HG02840 (cell line): Measurements from ENCODE around the gene GNG2.

Experiments
- ATAC-seq: cut with Tn5 transposase; IDR thresholded peaks from one replicate; pipeline ENCODE4 v1.9.1; 2021; ENCODE audit warnings: mild to moderate bottlenecking, moderate library complexity, moderate number of reproducible peaks; ENCODE audit not compliant: unreplicated experiment, low FRiP score

The GNG2 gene

DNA sequence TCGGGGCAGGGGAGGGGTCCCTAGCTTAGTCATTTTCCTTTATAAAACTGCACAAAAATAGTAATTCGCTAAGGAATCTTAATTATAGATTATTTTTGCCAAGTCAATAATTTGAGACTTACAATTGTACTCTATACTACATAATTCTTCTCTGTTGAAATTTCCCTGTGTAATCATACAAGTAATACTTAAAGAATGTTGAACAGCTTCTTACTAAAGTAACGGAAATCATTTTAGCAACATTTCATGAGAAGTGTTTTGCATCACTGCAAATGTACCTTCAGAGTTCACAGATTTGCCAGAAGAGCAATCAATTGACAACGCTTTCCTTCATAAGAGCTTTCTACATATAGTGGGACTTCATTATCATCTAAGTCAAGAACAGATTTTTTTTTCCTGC lies 7.9 kb upstream of the GNG2 start:
- no peak for ATAC-seq

DNA sequence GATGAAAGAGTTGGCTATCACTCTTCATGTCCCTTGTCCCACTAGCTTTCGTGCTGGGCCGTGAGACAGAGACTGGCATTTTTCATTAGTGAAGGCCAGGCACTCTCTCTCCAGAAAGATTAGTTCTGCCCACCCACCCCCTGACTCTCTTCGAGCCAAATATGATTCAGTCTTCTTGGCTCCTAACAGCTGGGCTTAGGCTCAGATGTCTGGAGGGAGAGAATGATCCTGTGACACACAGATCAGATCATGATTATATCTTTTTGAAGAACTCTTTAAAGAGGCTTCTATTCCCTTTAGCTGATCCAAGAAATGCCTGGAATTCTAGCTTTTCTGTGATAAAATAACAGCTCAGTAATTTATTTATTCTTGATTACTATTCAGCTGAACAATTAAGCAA lies 5.2 kb upstream of the GNG2 start:
- no peak for ATAC-seq

DNA sequence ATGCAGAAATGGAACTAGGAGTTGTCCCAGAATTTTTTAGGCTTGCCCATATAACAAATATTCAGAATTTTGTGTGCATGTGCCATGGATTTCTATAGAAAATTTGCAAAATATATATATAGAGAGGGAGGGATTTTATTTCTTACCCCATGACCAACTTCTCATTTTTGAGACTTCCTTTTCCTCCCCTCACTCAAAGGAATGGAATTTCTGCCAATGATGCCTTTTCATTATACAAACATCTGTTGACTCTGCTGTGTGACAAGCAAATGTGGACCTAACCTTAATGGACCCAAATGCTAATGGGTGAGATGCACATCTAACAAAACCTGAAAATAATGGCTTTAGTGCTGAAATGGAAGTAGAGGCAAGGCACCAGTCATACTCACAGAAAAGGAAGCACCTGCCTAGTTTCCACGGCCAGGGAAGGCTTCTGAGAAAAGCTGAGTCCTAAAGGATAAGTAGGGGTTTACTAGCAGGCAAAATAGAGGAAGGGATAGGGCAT lies 3.6 kb upstream of the GNG2 start:
- no peak for ATAC-seq

DNA sequence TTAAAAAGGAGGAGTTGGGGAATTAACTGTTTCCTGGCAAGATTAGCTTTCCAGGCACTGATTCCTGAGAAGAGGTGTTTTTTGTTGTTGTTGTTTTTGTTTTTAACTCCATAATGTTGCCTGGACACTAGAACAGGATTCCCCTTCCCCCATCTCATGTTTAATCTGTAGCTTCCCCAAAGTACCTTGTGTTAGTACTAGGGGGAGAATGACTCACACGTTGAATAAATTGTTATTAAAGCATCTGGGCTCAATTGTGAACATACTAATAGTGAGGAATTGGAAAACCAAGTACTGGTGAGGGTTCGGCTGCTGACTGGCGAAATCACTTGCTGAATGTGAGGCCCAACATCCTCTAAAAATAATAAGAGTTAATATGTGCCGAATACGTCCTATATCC lies 1.3 kb upstream of the GNG2 start:
- no peak for ATAC-seq

DNA sequence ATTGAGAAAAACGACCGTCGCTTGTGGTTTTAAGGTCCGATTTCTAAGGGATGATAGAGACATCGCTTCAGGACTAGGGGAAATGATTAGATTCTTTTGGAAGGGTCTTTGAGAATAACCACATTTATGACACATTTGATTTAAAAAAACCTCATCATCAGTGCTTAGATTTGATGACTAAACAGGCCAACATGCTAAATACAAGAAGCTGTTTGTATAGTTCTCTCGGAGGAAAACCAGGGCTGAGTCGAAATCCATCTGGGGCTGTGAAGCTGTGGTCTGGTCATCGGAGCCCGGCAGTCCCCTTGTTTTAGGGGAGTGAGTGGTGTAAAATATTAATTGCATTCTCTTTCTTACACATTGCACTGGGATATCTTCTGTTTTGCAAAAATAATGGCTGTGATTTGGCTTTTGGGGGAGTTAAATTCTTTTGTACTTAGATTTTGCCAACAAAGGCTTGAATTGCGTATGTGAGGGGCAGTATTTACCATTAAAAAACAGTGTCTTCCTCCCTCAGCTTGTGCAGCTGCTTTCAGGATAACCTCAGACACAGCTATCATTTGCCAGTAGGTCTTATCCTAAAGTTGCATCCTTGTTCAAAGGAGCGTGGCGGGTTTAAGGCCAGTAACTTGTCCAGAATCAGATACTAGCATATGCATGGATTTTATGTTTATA lies 550 bp downstream of the GNG2 start:
- ATAC-seq: peak; percentile 27

DNA sequence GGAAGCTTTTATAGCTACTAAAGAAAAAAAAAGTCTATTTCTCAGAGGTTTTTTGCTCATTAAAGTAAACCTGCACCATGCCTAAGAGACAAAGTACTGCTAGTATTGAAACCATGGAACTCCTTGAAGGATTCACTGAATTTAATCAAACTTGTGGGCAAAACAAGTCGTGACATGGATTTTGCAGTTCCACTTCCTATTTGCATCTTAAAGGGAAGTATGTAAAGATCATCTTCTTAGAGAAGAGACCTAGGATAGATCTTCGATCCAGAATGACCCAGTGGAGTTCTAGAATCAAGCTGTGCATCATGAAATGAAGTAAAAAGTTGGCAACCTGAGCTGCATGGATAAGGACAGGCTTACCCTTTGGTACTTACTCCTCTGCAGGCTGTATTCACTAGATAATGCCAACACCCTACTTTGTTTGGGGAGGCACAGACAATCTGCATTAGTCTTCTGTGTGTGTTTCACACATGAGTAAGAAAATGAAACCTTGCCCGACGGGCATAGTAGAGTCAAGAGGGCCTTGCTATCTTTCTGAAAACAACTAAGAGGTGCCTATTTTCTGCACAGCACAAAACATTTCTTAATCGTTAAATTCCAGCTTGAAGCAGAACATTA lies 1.9 kb downstream of the GNG2 start:
- ATAC-seq: no peak

DNA sequence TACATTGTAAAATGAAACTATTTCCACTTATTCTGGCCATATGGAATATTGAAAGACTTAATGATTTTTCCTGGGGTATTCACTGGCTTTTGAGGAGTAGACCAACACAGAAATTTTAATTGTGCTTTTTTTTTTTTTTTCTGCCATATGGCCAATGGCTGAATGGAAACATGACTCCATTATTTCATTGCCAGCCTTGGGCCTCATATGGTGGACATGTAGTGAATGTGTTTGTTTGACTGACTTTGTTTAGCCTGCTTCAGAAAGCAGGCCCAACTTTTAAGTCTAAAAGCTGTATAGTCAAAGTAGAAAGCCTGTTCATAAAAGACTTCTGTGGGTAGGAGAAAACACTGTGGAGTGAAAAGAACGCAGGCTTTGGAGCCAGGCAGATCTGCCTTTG lies 2.4 kb downstream of the GNG2 start:
- no peak for ATAC-seq

DNA sequence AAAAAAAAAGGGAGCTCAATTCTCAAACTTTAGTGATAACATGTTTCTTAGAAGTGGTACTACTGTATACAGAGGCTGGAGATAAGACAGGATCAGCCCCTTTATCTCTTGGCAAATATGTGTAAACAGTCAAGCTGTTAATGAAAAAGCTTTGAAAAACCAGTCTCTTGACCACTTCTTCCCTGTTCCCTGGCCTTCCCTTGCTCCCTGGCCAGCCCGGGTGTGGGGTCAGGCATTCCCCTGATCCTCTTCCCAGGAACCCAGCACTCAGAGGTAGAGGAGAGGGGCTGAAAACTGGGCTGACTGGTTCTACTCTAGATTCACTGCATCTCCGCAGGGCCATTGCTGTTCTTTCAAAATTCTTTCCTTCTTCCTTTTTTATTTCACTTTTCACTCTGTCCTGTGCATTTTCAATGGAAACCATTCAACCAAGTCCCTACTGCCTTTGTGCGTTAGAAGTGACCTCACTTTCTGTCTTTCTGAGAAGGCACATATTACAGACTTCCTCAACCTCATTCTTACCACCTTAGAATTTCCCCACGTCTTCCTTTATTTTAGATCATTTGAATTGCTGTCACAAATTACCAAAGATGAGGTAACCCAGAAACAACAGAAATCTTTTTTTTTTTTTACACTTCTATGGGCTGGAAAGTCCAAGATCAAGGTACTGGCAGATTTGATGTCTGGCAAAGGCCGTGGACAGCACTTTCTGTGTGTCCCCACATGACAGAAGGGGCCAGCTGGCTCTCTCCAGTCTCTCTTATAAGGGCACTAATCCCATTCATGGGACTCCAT lies 5.7 kb downstream of the GNG2 start:
- no peak for ATAC-seq

DNA sequence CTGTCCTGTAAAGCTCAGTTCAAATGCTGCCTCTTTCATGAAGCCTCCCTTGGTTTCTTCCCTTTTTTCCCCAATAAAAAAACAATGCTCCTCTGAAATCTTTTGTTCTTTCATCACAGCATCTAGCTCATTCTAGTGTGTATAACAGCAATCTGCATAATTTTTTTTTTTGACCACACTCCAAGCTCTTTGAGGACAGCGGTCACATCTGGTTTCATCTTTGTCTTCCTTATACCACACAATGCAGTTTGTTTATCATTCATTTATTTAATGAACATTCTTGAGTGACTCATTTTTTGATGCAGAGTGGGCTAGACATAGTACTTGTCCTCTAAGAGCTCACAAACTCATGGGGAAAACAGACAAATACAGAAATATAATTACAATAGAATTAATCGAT lies 7.3 kb downstream of the GNG2 start:
- no peak for ATAC-seq

DNA sequence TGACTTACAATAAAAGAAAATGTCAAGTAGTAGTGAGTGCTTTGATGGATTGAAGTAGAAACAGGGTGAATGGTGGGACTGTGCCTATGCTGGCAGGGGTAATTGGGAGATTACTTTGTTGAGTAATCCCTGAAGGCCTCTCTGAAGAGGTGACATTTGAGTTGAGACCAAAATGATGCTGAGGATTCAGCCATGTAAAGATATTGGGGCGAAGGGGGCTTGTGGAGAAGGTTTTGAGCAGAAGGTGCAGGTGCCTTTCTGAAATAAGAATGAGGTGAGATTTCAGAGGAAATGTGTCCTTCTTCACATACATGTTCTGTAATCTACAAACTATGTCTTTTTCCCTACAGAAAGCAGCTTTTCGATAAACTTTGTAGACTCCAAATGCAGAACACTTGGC lies 8.0 kb downstream of the GNG2 start:
- no peak for ATAC-seq

DNA sequence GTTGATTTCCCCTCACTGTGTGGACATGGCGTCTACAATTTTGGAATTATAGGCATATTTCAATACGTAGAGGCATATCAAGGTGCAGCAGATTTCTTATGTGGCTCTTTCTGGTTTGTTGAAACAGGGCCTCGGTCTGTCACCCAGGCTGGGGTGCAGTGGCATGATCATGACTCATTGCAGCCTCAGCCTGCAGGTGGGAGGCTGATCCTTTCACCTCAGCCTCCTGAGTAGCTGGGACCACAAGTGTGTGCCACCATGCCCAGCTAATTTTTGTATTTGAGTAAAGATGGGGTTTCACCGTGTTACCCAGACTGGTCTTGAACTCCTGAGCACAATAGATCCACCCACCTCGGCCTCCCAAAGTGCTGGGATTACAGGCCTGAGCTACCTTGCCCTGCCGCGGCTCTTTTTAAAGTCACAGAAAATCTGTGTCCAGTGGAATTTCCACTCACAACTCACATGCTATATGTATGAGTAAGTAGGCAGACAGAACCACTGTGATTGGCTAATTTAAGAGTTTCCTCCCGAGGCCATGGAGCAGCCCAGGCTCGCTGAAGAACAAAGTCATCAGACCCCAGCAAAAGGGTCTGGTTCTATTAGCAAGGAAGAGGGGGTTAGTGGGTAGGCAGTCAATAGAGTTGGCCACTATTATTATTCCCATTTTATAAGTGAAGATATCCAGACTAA lies 9.1 kb downstream of the GNG2 start:
- ATAC-seq: no peak

DNA sequence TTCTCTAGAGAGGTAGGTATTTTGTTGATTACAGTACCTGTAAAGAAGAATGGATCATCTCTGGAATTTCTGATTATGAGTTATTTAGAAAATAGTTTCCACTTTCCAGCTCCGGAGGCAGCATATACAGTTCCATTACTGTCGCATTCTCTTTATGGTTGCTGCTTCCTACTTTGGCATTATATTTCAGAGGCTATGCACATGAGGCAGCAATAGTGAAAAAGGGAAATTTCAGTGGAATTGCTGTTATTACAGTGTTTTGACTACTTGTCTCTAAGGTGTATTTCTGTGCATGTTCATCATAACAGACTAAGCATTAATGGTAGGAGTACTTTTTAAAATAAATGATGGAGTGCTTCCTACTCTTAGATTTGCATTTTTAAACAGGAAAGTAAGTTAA lies 10.2 kb downstream of the GNG2 start:
- no peak for ATAC-seq

DNA sequence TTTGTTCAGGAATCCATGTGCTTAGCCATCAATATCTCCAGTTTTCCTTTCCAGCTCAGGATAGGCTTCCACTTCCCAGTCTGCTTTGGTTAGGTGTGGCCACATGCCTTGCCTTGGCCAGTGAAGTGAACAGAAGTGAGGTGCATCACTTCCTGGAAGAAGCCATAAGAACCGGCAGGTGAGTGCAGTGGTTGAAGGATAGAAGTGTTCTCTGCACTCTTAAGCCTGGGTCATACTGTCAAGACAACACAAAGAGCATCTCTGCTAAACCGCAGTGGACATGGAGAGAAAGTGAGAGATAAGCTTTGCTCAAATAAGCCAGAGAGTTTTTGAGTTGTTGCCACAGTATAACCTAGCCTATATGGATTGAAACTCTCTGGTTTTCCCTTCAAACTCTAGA lies 11.4 kb downstream of the GNG2 start:
- ATAC-seq: no peak

DNA sequence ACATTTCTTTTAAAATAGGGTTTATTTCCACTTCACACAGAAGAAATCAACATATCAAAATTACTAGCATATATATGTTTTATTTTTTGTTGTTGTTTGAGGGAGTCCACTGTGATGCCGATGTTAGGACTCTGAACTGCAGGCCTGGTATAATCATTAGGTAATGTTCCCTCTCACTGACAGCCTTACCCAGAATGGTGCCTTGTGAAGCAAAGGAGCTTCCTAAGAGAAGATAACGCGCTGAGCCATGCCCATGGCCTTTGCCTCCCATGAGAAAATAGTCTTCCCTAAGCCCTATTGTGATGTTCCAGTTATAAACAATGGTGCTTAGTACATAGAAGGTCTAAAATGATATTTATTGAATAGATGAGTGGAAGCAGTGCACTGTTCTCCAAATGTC lies 12.0 kb downstream of the GNG2 start:
- no peak for ATAC-seq

DNA sequence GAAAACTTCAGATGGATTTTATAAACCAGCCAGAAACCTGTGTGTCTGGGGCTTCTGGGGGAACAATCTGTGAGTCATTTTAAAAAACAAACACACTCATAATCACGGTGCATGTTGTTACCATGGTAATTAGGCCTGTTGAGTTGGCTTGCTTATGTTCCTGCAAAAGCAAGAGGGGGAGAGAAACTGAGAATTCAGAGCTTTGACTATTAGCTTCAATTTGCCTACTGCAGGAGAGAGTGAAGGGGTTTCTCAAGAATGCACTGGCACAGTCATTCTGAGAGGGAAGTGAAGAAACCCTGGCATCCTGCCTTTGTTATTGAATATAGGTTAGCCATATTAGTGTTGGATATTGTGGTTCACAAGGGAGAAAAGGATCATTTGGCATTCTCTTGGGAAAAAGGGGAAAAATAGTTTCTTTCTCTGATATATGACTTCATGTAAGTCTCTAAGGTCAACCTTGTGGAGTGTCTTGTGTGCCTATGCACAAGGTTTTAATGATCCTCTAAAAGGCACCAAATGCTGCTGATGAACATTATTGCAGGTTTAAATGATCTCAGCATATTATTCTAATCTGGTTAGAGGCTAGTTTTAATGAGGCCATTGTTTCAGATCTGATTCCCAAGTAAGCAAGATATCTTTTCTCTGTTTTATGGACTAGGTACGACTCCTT lies 12.9 kb downstream of the GNG2 start:
- ATAC-seq: peak; percentile 90

DNA sequence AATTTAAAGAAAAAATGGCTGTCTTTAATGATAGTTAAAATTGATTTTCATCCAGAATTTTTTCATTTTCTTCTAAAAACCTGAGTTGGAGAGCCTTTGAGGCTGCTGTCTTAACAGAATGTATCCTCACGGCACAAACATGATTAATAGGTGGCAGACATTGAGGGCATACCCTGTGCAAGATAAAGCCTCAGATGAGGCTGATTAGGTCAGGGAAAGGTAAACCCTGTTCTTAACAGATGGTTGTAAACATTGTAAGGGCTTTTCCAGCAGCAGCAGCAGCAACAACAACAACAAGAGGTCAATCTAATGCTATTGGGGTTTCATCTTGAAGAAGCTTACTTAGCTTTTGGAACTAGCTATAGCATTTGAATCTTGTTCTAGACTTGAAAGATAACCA lies 17.4 kb downstream of the GNG2 start:
- no peak for ATAC-seq

DNA sequence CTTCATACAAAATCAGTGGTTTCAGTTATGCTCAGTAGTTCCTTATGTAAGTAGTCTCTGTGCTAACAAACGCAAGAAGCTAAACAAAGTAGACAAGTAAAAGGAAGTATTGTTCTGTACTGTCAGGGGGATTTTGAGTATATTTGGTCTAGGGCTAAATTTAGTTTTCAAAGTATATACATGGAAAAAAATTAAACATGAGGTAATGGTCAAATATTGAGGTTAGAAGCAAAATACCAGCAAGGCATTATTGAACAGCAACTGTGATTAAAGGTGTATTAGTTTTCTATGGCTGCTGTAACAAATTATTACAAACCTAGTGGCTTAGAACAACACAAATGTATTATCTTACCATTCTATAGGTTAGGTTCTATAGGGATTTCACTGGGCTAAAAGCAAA lies 18.8 kb downstream of the GNG2 start:
- ATAC-seq: no peak

DNA sequence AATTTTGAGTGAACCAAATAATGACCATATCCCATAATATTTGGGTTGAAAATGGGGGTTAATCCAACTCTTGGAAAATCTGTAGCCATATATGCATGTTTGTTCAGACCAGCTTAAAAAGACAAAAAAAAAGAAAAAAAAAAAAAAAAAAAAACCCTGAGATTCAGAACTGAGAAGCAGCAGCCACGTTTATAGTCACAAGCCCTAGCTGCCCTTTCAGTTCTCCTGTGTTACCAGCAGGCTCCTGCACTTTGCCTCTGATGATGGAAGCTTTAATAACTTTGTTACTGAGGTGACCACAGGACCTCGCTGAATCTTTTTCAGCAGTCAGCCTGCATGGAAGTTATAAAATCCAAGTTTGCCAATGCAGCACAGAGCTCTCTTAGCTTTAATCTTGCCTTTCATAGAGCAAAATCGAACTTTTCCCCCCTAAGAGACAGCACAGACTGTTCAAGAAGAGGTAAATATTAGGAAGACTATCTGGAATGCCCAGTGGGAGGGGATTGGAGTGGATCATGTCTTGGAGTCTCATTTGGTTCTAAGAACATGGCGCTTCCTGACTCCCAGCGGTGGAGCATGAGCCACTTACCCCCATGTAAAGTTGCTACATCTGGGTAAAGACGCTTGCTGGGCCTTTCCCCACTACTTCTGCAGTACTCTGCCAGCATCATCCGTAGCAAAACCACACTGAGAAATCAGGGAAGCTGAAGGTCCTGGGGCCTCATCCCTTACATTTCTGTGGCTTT lies 20.6 kb downstream of the GNG2 start:
- peak; percentile 45 for ATAC-seq

DNA sequence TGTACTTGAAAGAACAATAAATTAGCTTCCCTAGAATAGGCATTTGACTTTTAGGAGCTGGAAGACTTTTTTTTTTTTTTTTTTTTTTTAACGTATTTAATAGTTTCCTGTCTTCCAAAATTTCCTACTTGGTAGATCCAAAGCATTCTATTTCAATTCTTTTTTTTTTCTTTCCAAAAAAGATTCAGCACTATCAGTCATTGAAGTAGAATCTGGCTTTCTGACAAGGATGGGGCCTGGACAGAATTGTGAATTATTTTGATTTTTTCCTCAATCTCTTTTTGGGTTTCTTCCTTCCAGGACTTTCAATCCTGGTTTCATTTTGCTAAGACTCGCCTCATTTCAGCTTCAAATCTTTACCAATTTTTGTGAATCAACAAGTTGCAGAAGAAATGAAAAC lies 21.2 kb downstream of the GNG2 start:
- no peak for ATAC-seq

DNA sequence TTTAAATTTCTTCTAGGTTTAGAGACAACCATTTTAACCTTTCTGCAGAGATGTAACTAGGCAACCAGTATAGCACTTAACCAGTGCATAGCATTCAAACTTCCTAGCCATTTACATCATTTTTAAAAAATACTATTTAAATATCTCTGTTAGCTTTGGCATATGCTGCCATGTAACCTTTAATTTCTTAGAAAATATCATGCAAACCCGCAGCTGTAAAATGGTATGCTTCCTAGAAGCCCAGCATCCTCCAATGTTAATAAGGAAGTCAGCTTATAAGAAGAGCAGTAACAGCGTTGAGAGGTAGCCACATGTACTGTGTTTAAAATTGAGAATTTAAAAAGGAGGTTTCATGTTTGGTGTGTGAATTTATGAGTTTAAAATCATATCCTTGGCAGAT lies 22.8 kb downstream of the GNG2 start:
- ATAC-seq: no peak
